Colonic mucosa (tissue), 4 donors: ENCODE data around the gene MYO9A. TPM values are rescaled to one million over a fixed set of nuclear protein-coding genes. Genes with fewer than 3 reads are reported as not detected.

ENCODE experiments used
- DNase-seq: peaks from one replicate; pipeline ENCODE4 v3.0.0-alpha.2; 2020
- H3K27ac ChIP-seq: fragments of 200-600 bp; one replicate; pipeline ENCODE4 v1.8.0; 2021
- H3K27me3 ChIP-seq: fragments of 200-600 bp; one replicate; pipeline ENCODE4 v1.8.0; 2021
- H3K36me3 ChIP-seq: fragments of 200-600 bp; one replicate; pipeline ENCODE4 v1.8.0; 2021
- H3K4me1 ChIP-seq: fragments of 200-600 bp; one replicate; pipeline ENCODE4 v1.8.0; 2021; ENCODE audit warnings: mild to moderate bottlenecking
- H3K4me3 ChIP-seq: fragments of 200-600 bp; one replicate; pipeline ENCODE4 v1.8.0; 2021
- H3K9ac ChIP-seq, 2 donors: one replicate each; pipeline ENCODE4 v1.7.0; 2013; ENCODE audit warnings: control low read depth in 2 of 2, low read depth in 2 of 2, low read length in 2 of 2
- H3K9me3 ChIP-seq: fragments of 200-600 bp; one replicate; pipeline ENCODE4 v1.8.0; 2021
- intact Hi-C: fragments of 100-400 bp; cut with DNase I; formaldehyde crosslinking; loops from one replicate; pipeline ENCODE4 v1.14.1; 2022
- total RNA-seq, 2 donors: library from RNA; stranded (reverse); fragmentation: NEBNext Ultra II Directional in 1 of 2; extraction: Animal tissue kit (Norgen Biotek cat#: 25700) in 1 of 2; gene quantifications; one replicate each; pipeline ENCODE4 v1.2.1, GENCODE V29; 2021
- TF ChIP-seq, protein P1 (sequence below): fragments of 200-600 bp; IDR thresholded peaks from one replicate; pipeline ENCODE4 v1.8.0; 2022; ENCODE audit warnings: antibody characterized with exemption, mild to moderate bottlenecking
- donor health status: healthy.
- donor health status: DM: no; HTN: no; CAD: no.
- donor health status: DM: no; HTN: no; CAD: no.

Gene MYO9A
- total RNA-seq, 2 donors from 2014 or later, result 27.5 to 34.3 TPM

GRCh38 chr15:71973366-71973765 is 144.6 kb downstream of the MYO9A start:
- TF ChIP-seq, protein P1, sequence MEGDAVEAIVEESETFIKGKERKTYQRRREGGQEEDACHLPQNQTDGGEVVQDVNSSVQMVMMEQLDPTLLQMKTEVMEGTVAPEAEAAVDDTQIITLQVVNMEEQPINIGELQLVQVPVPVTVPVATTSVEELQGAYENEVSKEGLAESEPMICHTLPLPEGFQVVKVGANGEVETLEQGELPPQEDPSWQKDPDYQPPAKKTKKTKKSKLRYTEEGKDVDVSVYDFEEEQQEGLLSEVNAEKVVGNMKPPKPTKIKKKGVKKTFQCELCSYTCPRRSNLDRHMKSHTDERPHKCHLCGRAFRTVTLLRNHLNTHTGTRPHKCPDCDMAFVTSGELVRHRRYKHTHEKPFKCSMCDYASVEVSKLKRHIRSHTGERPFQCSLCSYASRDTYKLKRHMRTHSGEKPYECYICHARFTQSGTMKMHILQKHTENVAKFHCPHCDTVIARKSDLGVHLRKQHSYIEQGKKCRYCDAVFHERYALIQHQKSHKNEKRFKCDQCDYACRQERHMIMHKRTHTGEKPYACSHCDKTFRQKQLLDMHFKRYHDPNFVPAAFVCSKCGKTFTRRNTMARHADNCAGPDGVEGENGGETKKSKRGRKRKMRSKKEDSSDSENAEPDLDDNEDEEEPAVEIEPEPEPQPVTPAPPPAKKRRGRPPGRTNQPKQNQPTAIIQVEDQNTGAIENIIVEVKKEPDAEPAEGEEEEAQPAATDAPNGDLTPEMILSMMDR, result no peak
- Histone ChIP-seq H3K36me3 (no peaks in the 10 kb centered on the region), H3K27me3 (no peaks in the 10 kb centered on the region), H3K9ac (no peak overlapping the region), H3K4me3 (no peak overlapping the region), H3K4me1 (no peaks in the 10 kb centered on the region), H3K27ac (no peak overlapping the region), H3K9me3 (no peaks in the 10 kb centered on the region)
- intact Hi-C loops, result no loop called here
- no peak for DNase-seq

DNA sequence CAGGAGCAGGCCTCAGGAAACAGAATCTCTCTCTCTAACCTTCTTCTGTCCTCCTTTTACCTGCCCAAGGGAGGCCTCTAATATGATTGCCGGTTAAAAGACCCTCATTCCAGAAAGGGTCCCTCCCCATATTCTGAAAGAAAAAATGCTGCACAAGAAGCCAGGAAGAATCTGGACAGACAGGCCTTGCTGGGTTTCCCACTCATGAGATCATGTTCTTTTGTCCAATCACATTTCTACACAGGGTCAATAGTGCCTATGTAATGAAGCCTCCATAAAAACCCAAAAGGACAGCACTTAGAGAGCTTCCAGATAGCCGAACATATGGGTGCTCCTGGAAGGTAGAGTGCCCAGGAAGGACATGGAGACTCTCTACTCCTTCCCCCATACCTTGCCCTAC is 146.0 kb downstream of the MYO9A start:
- Histone ChIP-seq H3K4me3 (no peak overlapping the region), H3K36me3 (no peaks in the 10 kb centered on the region), H3K9ac (no peak overlapping the region), H3K9me3 (no peaks in the 10 kb centered on the region), H3K4me1 (no peaks in the 10 kb centered on the region), H3K27ac (no peak overlapping the region), H3K27me3 (no peaks in the 10 kb centered on the region)
- intact Hi-C loops, result no loop called here
- no peak for DNase-seq
- TF ChIP-seq, protein P1, result no peak

GRCh38 chr15:71970435-71970834 is 147.5 kb downstream of the MYO9A start:
- TF ChIP-seq, protein P1, result no peak
- Histone ChIP-seq H3K27me3 (no peaks in the 10 kb centered on the region), H3K4me3 (no peak overlapping the region), H3K36me3 (no peaks in the 10 kb centered on the region), H3K9ac (no peak overlapping the region), H3K27ac (no peak overlapping the region), H3K9me3 (no peaks in the 10 kb centered on the region), H3K4me1 (no peaks in the 10 kb centered on the region)
- intact Hi-C loops, result no loop called here
- no peak for DNase-seq

GRCh38 chr15:71962537-71962936 is 155.4 kb downstream of the MYO9A start:
- Histone ChIP-seq H3K27ac (no peak overlapping the region), H3K9me3 (no peaks in the 10 kb centered on the region), H3K27me3 (no peaks in the 10 kb centered on the region), H3K9ac (no peak overlapping the region), H3K4me3 (no peak overlapping the region), H3K36me3 (no peaks in the 10 kb centered on the region), H3K4me1 (no peaks in the 10 kb centered on the region)
- TF ChIP-seq, protein P1, result no peak
- no peak for DNase-seq
- intact Hi-C loops, result no loop called here

GRCh38 chr15:71957026-71957425 is 160.9 kb downstream of the MYO9A start:
- DNase-seq, result no peak
- no peaks in the 10 kb centered on the region for H3K9me3 ChIP-seq
- H3K27me3 ChIP-seq, result no peaks in the 10 kb centered on the region
- H3K36me3 ChIP-seq, result no peaks in the 10 kb centered on the region
- TF ChIP-seq, protein P1, result no peak
- no peaks in the 10 kb centered on the region for H3K4me1 ChIP-seq
- H3K4me3 ChIP-seq, result no peak overlapping the region
- no peak overlapping the region for H3K9ac ChIP-seq
- intact Hi-C loops, result no loop called here
- no peak overlapping the region for H3K27ac ChIP-seq

DNA sequence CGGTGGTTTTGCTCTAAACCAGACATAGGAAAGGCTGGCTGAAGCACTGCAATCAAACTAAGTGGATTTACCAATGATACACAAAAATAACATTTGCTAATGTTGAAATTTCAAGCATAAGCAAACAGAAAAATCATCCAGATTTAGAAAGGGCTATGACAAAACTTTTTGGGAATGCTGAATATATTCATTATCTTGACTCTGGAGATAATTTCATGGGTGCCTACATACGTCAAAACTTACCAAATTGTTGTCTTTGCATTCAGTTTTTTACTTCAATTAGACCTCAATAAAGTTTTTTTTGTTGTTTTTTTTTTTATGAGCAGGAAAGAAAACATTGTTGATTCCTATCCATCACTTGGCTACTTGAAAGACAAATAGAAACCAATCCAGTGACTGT is 166.8 kb downstream of the MYO9A start:
- no peak overlapping the region for H3K27ac ChIP-seq
- H3K9me3 ChIP-seq, result no peaks in the 10 kb centered on the region
- H3K36me3 ChIP-seq, result no peaks in the 10 kb centered on the region
- intact Hi-C loops, result no loop called here
- H3K9ac ChIP-seq, result no peak overlapping the region
- no peak overlapping the region for H3K4me3 ChIP-seq
- no peaks in the 10 kb centered on the region for H3K4me1 ChIP-seq
- DNase-seq, result no peak
- H3K27me3 ChIP-seq, result no peaks in the 10 kb centered on the region
- TF ChIP-seq, protein P1, result no peak
